WTC11 (cell line): ENCODE measurements around the gene TM4SF1. TPM values are rescaled to one million over a fixed set of nuclear protein-coding genes. Genes with fewer than 3 reads are reported as not detected.
A peak's percentile ranks its signal among the peaks of the same experiment; 100 is the strongest.

Experiments
- ATAC-seq: fragments of 200-7000 bp; cut with Tn5 transposase; 2 replicates; pipeline ENCODE4 v1.10.0; 2021; ENCODE audit warnings: mild to moderate bottlenecking, moderate library complexity
- CTCF ChIA-PET: fragments of 300-600 bp; sonication (Branson Sonifier 250); formaldehyde crosslinking; loops from one replicate; lab custom pipeline; 2021; ENCODE audit warnings: antibody characterized with exemption; lab: Charles Lee
- POLR2A ChIA-PET: fragments of 350-600 bp; sonication (Branson Sonifier 250); formaldehyde crosslinking; loops from one replicate; lab custom pipeline; 2021; ENCODE audit warnings: antibody characterized with exemption; lab: Charles Lee
- DNase-seq: peaks from one replicate; pipeline ENCODE4 v3.0.0; 2021; ENCODE audit warnings: low spot score
- H3K27ac Mint-ChIP-seq: 2 replicates; pipeline ENCODE4 v1.8.0; 2021; ENCODE audit warnings: mixed read lengths
- H3K27me3 Mint-ChIP-seq: 2 replicates; pipeline ENCODE4 v1.8.0; 2021; ENCODE audit warnings: low read depth, mild to moderate bottlenecking, moderate library complexity, mixed read lengths
- H3K36me3 Mint-ChIP-seq: 2 replicates; pipeline ENCODE4 v1.8.0; 2021; ENCODE audit warnings: mixed read lengths
- H3K4me1 Mint-ChIP-seq: 2 replicates; pipeline ENCODE4 v1.8.0; 2022; ENCODE audit warnings: mixed read lengths
- H3K4me3 Mint-ChIP-seq: 2 replicates; pipeline ENCODE4 v1.8.0; 2021; ENCODE audit warnings: mild to moderate bottlenecking, moderate library complexity, mixed read lengths
- H3K9me3 Mint-ChIP-seq: 2 replicates; pipeline ENCODE4 v1.8.0; 2021; ENCODE audit warnings: mixed read lengths
- ATF3 ChIP-seq: sonication (generic); formaldehyde crosslinking; conservative IDR thresholded peaks from 2 replicates; pipeline ENCODE4 v1.8.1; 2022; ENCODE audit warnings: mild to moderate bottlenecking, missing genetic modification reagents
- CBFB ChIP-seq: sonication (generic); formaldehyde crosslinking; IDR thresholded peaks from 2 replicates; pipeline ENCODE4 v1.8.1; 2022; ENCODE audit warnings: mild to moderate bottlenecking, low read depth, missing genetic modification reagents
- CDX4 ChIP-seq: fragments of 250-450 bp; sonication (Bioruptor Pico); IDR thresholded peaks from 2 replicates; pipeline ENCODE4 v1.9.0; 2021; ENCODE audit warnings: moderate library complexity, mild to moderate bottlenecking, inconsistent platforms, borderline replicate concordance
- E2F5 ChIP-seq: sonication (generic); formaldehyde crosslinking; IDR thresholded peaks from 2 replicates; pipeline ENCODE4 v1.8.1; 2022; ENCODE audit warnings: mild to moderate bottlenecking, moderate library complexity, missing genetic modification reagents
- GABPB1 ChIP-seq: sonication (generic); formaldehyde crosslinking; IDR thresholded peaks from 2 replicates; pipeline ENCODE4 v1.8.1; 2023; ENCODE audit warnings: mild to moderate bottlenecking, missing genetic modification reagents
- JUN ChIP-seq: sonication (generic); formaldehyde crosslinking; IDR thresholded peaks from 2 replicates; pipeline ENCODE4 v1.8.0; 2023; ENCODE audit warnings: mild to moderate bottlenecking, missing genetic modification reagents
- MLX ChIP-seq: sonication (generic); formaldehyde crosslinking; IDR thresholded peaks from 2 replicates; pipeline ENCODE4 v1.8.1; 2023; ENCODE audit warnings: mild to moderate bottlenecking, missing genetic modification reagents, moderate library complexity
- MYBL2 ChIP-seq: sonication (generic); formaldehyde crosslinking; IDR thresholded peaks from 2 replicates; pipeline ENCODE4 v1.8.1; 2023; ENCODE audit warnings: mild to moderate bottlenecking, moderate library complexity, missing genetic modification reagents
- SOX15 ChIP-seq: fragments of 250-450 bp; sonication (Bioruptor Pico); IDR thresholded peaks from 2 replicates; pipeline ENCODE4 v1.9.0; 2021; ENCODE audit warnings: mild to moderate bottlenecking
- TP53 ChIP-seq: sonication (generic); formaldehyde crosslinking; IDR thresholded peaks from 2 replicates; pipeline ENCODE4 v1.8.1; 2023; ENCODE audit warnings: mild to moderate bottlenecking, missing genetic modification reagents
- USF1 ChIP-seq: sonication (generic); formaldehyde crosslinking; IDR thresholded peaks from 2 replicates; pipeline ENCODE4 v1.8.0; 2022; ENCODE audit warnings: mild to moderate bottlenecking, missing genetic modification reagents
- ZNF263 ChIP-seq: sonication (generic); formaldehyde crosslinking; IDR thresholded peaks from 2 replicates; pipeline ENCODE4 v1.8.1; 2022; ENCODE audit warnings: low read depth, mild to moderate bottlenecking, moderate library complexity, missing genetic modification reagents
- ZNF317 ChIP-seq: sonication (generic); formaldehyde crosslinking; IDR thresholded peaks from 2 replicates; pipeline ENCODE4 v1.8.1; 2023; ENCODE audit warnings: low read depth, mild to moderate bottlenecking, moderate library complexity, missing genetic modification reagents, borderline replicate concordance
- ZNF425 ChIP-seq: fragments of 250-450 bp; sonication (Bioruptor Pico); conservative IDR thresholded peaks from 2 replicates; pipeline ENCODE4 v1.9.0; 2021; ENCODE audit warnings: mild to moderate bottlenecking
- total RNA-seq: library from RNA; stranded (reverse); gene quantifications from 3 replicates; pipeline ENCODE4 v1.2.3, GENCODE V29; 2021
- TF ChIP-seq, protein P1 (sequence below): sonication (generic); formaldehyde crosslinking; IDR thresholded peaks from 2 replicates; pipeline ENCODE4 v1.8.0; 2023; ENCODE audit warnings: missing genetic modification reagents

TM4SF1 gene
- total RNA-seq, 1 experiment from 2014 or later = 0.90 TPM

GRCh38 chr3:149398296-149398695, 20.8 kb upstream of the TM4SF1 start:
- no peaks in the 10 kb centered on the region for H3K36me3 Mint-ChIP-seq
- no peak overlapping the region for H3K27ac Mint-ChIP-seq
- DNase-seq (no peak), ATAC-seq (no peak)
- ChIA-PET POLR2A (no interaction called here), CTCF (no interaction called here)
- peaks cover 10% of the 10 kb centered on the region; the same call in 1 of the 2 replicates for H3K9me3 Mint-ChIP-seq
- no peaks in the 10 kb centered on the region; the same call in 1 of the 2 replicates for H3K27me3 Mint-ChIP-seq
- TF ChIP-seq GABPB1 (CRISPR knock-in tag) (peak; percentile 33; the same call in 1 of the 2 replicates), USF1 (CRISPR knock-in tag) (no peak)
- peaks cover 5% of the 10 kb centered on the region for H3K4me1 Mint-ChIP-seq
- no peak overlapping the region for H3K4me3 Mint-ChIP-seq

GRCh38 chr3:149397528-149397927, 20.1 kb upstream of the TM4SF1 start:
- H3K36me3 Mint-ChIP-seq = no peaks in the 10 kb centered on the region
- POLR2A ChIA-PET = interaction anchor here (0.6 kb wide), 1 partner anchor 749 kb away, joined by 5 read pairs; no protein-coding TSS in a partner anchor
- H3K27me3 Mint-ChIP-seq = no peaks in the 10 kb centered on the region; the same call in 1 of the 2 replicates
- peaks cover 2% of the 10 kb centered on the region; the same call in 1 of the 2 replicates for H3K4me1 Mint-ChIP-seq
- TF ChIP-seq ZNF425 (CRISPR knock-in tag) (no peak), CBFB (no peak), TP53 (CRISPR knock-in tag) (no peak), ZNF263 (CRISPR knock-in tag) (no peak), ZNF317 (CRISPR knock-in tag) (no peak)
- TF ChIP-seq, protein P1, sequence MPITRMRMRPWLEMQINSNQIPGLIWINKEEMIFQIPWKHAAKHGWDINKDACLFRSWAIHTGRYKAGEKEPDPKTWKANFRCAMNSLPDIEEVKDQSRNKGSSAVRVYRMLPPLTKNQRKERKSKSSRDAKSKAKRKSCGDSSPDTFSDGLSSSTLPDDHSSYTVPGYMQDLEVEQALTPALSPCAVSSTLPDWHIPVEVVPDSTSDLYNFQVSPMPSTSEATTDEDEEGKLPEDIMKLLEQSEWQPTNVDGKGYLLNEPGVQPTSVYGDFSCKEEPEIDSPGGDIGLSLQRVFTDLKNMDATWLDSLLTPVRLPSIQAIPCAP (CRISPR knock-in tag) = no peak
- ATAC-seq (no peak), DNase-seq (no peak)
- H3K27ac Mint-ChIP-seq = no peak overlapping the region
- H3K4me3 Mint-ChIP-seq = no peak overlapping the region
- peaks cover 10% of the 10 kb centered on the region; the same call in 1 of the 2 replicates for H3K9me3 Mint-ChIP-seq
- CTCF ChIA-PET = no interaction called here

DNA sequence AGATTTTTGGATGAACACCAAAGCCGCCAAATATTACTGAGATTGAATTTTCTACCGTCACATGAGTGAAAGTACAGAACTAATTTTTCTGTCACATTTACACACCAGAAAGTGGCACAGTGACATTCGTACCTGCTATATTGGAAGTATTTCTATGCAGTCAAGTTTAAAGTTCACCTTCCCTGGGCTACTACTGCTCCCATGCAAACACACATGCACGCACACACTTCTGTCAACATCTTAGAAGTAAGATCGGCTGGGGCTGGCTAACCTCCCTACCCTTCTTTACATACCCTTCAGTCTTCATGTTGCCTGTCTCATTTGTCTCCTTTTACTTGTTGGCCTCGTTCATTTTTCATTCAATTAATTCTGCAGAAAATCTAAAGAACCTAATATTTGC, 19.0 kb upstream of the TM4SF1 start:
- no peaks in the 10 kb centered on the region for H3K36me3 Mint-ChIP-seq
- ChIA-PET CTCF (interaction anchor here (1.4 kb wide), 1 partner anchor 276 kb away, joined by 3 read pairs; no protein-coding TSS in a partner anchor), POLR2A (no interaction called here)
- no peak overlapping the region for H3K4me3 Mint-ChIP-seq
- peaks cover 2% of the 10 kb centered on the region; the same call in 1 of the 2 replicates for H3K4me1 Mint-ChIP-seq
- H3K27me3 Mint-ChIP-seq = no peaks in the 10 kb centered on the region
- no peak for DNase-seq
- TF ChIP-seq MYBL2 (CRISPR knock-in tag) (no peak), JUN (CRISPR knock-in tag) (no peak), MLX (CRISPR knock-in tag) (no peak), ATF3 (CRISPR knock-in tag) (no peak), CBFB (no peak), USF1 (CRISPR knock-in tag) (no peak), E2F5 (no peak), CDX4 (CRISPR knock-in tag) (no peak), SOX15 (no peak)
- H3K9me3 Mint-ChIP-seq = peaks cover 6% of the 10 kb centered on the region; the same call in 1 of the 2 replicates
- no peak for ATAC-seq
- peak overlapping the region; percentile 3; the same call in 1 of the 2 replicates for H3K27ac Mint-ChIP-seq
